ENCODE results near the gene LCLAT1. TPM values are rescaled to one million over a fixed set of nuclear protein-coding genes. Genes with fewer than 3 reads are reported as not detected.
"Not testable (repeated sequence)": the region's sequence is repeated elsewhere in the genome, so short reads cannot be mapped to it uniquely, and the experiment has no call there.

The LCLAT1 gene
- polyA plus RNA-seq, 2 of the 4 experiments (the other 2 are of a cell fraction), result 19.5 to 71.0 TPM

- TF ChIP-seq ZNF302 (CRISPR knock-in tag; IDR thresholded peaks at IDR 0.05), result no peak
- no peak for TF ChIP-seq POLR2AphosphoS2 (conservative IDR thresholded peaks at IDR 0.05; ENCODE audit: low read length)
- TF ChIP-seq PHF8 (IDR thresholded peaks at IDR 0.05; ENCODE audit: borderline replicate concordance, low read depth), result no peak
- TF ChIP-seq CHD2 (IDR thresholded peaks at IDR 0.05; ENCODE audit: low read length, partially characterized antibody), result no peak
- TF ChIP-seq CBX2 (IDR thresholded peaks at IDR 0.05; ENCODE audit: borderline replicate concordance, low read depth), result no peak
These were observed 164.5 kb downstream of the LCLAT1 start (continued) for GRCh38 chr2:30611583-30611982.

GRCh38 chr2:30612371-30612770 is 165.3 kb downstream of the LCLAT1 start:
- no peak for FAIRE-seq
- DNase-seq (ENCODE audit: low read depth in 1 of 2, low spot score in 1 of 2), result no peak
- CTCF ChIA-PET, result interaction anchor here (0.8 to 1.7 kb wide), 3 partner anchors 11 to 447 kb away, joined by 3 to 5 read pairs (median 4); no protein-coding TSS in a partner anchor
- Histone ChIP-seq H3K4me3 (no peak overlapping the region), H3K4me1 (peaks cover 30% of the 10 kb centered on the region), H3K27ac (no peak overlapping the region), H3K4me2 (no peak overlapping the region), H3K9me3 (no peaks in the 10 kb centered on the region)
- 93% methylated on average over 2 of the region's 2 CpGs for WGBS (ENCODE audit: missing lambda C conversion rate)
- TF ChIP-seq BCL3 (IDR thresholded peaks at IDR 0.05), result no peak
- no peak for ATAC-seq
- POLR2A ChIA-PET, result no interaction called here

- FAIRE-seq (no peak), ATAC-seq (no peak), DNase-seq (ENCODE audit: low read depth in 1 of 2, low spot score in 1 of 2) (no peak)
- Histone ChIP-seq H3K4me2 (0 out of 3 replicates have a peak overlapping the region, but pooled peaks have one; percentile 2), H3K4me1 (peaks cover 30% of the 10 kb centered on the region), H3K4me3 (no peak overlapping the region), H3K27ac (no peak overlapping the region), H3K9me3 (no peaks in the 10 kb centered on the region)
- CTCF ChIA-PET, result no interaction called here
- POLR2A ChIA-PET, result no interaction called here
- TF ChIP-seq HOXB5 (CRISPR knock-in tag; IDR thresholded peaks at IDR 0.05) (no peak), HOXB13 (CRISPR knock-in tag; IDR thresholded peaks at IDR 0.05; ENCODE audit: low read depth) (no peak), E2F6 (IDR thresholded peaks at IDR 0.05; ENCODE audit: borderline replicate concordance, low read depth) (no peak), RAD21 (conservative IDR thresholded peaks at IDR 0.05 in 1 of 2, IDR thresholded peaks at IDR 0.05 in 1 of 2) (no peak)
- WGBS (ENCODE audit: missing lambda C conversion rate), result 91% methylated on average over 2 of the region's 2 CpGs
These were observed 166.0 kb downstream of the LCLAT1 start for GRCh38 chr2:30613001-30613400.

GRCh38 chr2:30614227-30614626 is 167.2 kb downstream of the LCLAT1 start:
- H3K4me2 ChIP-seq; ATAC-seq; H3K9me3 ChIP-seq; H3K4me3 ChIP-seq; FAIRE-seq; DNase-seq (ENCODE audit: low read depth in 1 of 2, low spot score in 1 of 2); POLR2A ChIA-PET: not testable (repeated sequence)
- peak; percentile 68; the same call in 1 of the 2 replicates for TF ChIP-seq ZNF302 (CRISPR knock-in tag; IDR thresholded peaks at IDR 0.05)
- peak; percentile 82; the same call in 1 of the 2 replicates for TF ChIP-seq HOXB5 (CRISPR knock-in tag; IDR thresholded peaks at IDR 0.05)
- peak; percentile 88 for TF ChIP-seq EHF (CRISPR knock-in tag; IDR thresholded peaks at IDR 0.05)
- TF ChIP-seq FOXS1 (CRISPR knock-in tag; IDR thresholded peaks at IDR 0.05), result peak; percentile 74; the same call in 1 of the 2 replicates
- TF ChIP-seq HOXB13 (CRISPR knock-in tag; IDR thresholded peaks at IDR 0.05; ENCODE audit: low read depth), result peak; percentile 80; the same call in 1 of the 2 replicates
- WGBS (ENCODE audit: missing lambda C conversion rate), result 65% methylated on average over 1 of the region's 4 CpGs
- Histone ChIP-seq H3K4me1 (peaks cover 20% of the 10 kb centered on the region; the same call in 2 of the 3 replicates), H3K27ac (peak overlapping the region in 1 of 2 experiments; percentile 18; a peak in 1 of 6 replicates)
- CTCF ChIA-PET, result interaction anchor here (0.7 to 1.1 kb wide), 2 partner anchors 75 to 447 kb away, joined by 3 read pairs; no protein-coding TSS in a partner anchor

GRCh38 chr2:30615926-30616325 is 168.9 kb downstream of the LCLAT1 start:
- WGBS (ENCODE audit: missing lambda C conversion rate), result 76% methylated on average over 1 of the region's 1 CpG
- TF ChIP-seq EP300 (IDR thresholded peaks at IDR 0.05) (no peak), FOXS1 (CRISPR knock-in tag; IDR thresholded peaks at IDR 0.05) (no peak), MYC (IDR thresholded peaks at IDR 0.05; ENCODE audit: borderline replicate concordance, low read length) (no peak), KDM5A (IDR thresholded peaks at IDR 0.05) (no peak), SREBF2 (IDR thresholded peaks at IDR 0.05) (no peak), TP53 (CRISPR knock-in tag; IDR thresholded peaks at IDR 0.05) (no peak), KDM1A (IDR thresholded peaks at IDR 0.05; ENCODE audit: low read depth) (no peak), NR3C1 (IDR thresholded peaks at IDR 0.05) (no peak), USF2 (IDR thresholded peaks at IDR 0.05) (no peak), EHMT2 (IDR thresholded peaks at IDR 0.05; ENCODE audit: low read depth) (no peak), NFE2L2 (conservative IDR thresholded peaks at IDR 0.05; ENCODE audit: low read length) (no peak)

More at GRCh38 chr2:30615926-30616325, 168.9 kb downstream of the LCLAT1 start:
- no peak for FAIRE-seq
- DNase-seq (ENCODE audit: low read depth in 1 of 2, low spot score in 1 of 2), result no peak
- ChIA-PET POLR2A (no interaction called here), CTCF (interaction anchor here (1.2 to 1.8 kb wide), 4 partner anchors 13 to 376 kb away, joined by 3 to 5 read pairs (median 4); no protein-coding TSS in a partner anchor)
- no peak overlapping the region for H3K4me3 ChIP-seq
- H3K9me3 ChIP-seq, result no peaks in the 10 kb centered on the region
- ATAC-seq, result no peak
- no peak overlapping the region for H3K27ac ChIP-seq
- no peak overlapping the region for H3K4me2 ChIP-seq
- peaks cover 20% of the 10 kb centered on the region; the same call in 2 of the 3 replicates for H3K4me1 ChIP-seq
